ENCODE results near the gene CPB1.

CPB1 gene

DNA sequence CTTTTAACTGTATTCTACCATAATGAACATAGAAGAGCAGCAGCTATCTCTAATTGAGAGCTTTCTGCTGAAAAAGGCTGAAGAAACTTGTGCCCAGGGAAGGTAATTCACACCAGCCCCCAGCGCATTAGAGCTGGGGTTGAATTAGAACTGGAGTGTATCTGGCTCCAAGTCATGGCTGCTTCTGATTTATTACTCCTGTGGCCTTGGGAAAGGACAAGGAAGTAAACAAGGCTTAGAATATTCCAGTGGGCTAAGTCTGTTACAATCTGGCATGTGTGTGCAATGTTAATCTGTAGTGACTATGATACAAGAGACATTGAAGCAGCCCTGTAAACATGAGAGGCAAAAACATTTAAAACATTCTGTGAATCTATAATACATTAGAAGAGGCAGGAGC, 55.6 kb downstream of the CPB1 start:
- no peak for DNase-seq (ENCODE audit: low read depth in 2 of 2)

DNA sequence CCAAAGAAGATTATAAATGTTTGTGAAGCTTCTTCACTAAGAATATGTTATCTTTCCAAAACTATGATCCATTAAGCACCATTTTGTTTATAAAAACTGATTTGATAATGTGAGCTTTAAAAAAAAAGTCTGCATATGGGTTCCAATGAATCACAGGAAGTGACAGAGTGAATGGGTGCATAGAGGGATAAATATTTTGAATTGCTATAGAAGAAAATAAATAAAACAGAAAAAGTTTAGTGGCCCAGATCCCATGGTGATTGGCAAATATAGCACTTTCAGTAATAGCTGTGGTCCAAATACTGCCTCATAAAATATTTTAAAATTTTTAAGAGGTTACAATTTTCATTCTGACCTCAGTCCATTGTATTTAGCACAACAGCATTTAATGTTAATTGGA, 56.6 kb downstream of the CPB1 start:
- DNase-seq (ENCODE audit: low read depth in 2 of 2) = no peak

DNA sequence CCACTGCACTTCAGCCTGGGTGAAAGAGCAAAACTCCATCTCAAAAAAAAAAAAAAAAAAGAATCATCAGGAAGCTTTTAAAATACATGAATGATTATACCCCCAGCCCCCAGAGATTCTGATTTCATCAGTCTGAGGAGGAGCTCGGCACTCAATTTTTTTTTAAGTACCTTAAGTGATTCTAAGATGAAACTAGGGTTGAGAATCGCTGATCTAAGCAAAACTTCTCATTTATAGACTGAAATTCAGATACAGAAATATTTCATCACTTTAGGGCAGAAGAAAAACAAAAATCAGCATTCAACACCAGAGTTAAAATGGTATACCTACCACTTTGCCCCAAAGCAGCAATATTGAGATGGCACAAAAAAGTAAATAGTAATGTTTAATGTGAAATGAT, 62.2 kb downstream of the CPB1 start:
- DNase-seq (ENCODE audit: low read depth in 2 of 2) = no peak

DNA sequence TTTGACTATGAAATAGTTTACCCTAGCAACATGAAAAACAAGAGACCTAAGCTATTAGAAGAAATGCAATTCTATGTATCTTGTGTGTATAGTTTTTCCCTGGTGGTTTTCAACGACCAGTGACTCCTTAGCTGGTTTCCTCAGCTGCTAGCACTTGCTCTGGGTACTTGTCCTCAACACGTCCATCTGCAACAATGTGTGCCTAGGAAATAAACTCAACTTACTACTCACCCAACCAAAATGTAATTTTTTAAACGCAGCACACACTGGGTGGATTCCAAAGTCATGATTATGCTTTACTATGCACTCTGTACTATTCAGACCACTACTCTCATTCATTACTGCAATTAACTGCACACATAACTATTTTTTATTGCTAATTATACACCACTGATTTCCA, 68.5 kb downstream of the CPB1 start:
- DNase-seq (ENCODE audit: low read depth in 2 of 2) = no peak

DNA sequence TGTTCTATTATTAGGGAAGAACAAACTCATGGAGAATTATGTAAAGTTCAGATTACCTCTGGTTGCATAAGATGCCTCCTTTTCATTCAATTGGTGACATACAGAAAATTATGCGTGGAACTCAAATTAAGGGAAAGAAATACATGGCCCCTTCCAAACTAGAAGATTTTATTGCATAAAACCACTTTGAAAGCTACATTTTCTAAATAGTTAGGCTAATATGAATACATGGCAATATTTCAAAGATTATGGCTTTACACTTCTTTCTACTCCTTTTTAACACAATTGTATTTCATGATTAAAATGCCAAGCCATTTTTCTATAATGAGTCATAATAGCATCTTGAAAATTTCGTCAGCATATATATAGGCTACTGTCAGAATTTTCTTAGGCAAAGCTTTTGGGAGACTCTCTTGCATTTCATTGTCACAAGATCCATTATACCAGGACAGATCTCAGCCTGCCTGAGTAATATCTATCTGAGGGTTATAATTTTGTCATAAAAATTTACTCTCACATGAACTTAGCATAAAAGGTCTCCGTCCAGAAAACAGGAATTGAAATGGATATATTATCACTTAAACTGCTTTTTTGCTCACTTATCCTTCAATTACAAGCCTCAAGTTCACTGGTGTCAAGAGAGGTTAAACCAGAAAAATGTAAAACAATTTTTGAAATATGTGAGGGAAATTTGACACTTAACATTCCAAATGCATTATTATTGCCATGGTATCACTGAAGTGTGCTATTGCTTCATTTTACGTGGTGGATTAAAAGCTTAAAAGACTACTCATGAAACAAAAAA, 74.6 kb downstream of the CPB1 start:
- no peak for DNase-seq (ENCODE audit: low read depth in 2 of 2)

DNA sequence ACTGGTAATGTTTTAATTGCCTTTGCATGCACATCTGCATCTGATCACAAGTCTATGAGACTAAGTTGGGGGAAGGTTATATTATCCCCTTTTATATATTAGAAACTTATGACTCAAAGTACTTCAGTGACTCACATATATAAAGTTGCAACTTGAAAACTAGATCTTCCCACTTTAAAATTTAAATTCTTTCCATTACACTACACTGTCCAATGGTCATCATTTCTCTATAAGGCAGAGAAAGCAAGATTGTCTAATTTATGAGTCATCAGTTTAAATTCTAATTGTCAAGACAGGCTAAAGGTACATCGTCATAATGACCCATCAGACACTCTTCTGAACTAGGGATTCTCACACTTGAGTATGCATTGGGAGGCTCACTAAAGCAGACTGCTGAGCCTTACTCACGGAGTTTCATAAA, 75.4 kb downstream of the CPB1 start:
- DNase-seq (ENCODE audit: low read depth in 2 of 2) = no peak

DNA sequence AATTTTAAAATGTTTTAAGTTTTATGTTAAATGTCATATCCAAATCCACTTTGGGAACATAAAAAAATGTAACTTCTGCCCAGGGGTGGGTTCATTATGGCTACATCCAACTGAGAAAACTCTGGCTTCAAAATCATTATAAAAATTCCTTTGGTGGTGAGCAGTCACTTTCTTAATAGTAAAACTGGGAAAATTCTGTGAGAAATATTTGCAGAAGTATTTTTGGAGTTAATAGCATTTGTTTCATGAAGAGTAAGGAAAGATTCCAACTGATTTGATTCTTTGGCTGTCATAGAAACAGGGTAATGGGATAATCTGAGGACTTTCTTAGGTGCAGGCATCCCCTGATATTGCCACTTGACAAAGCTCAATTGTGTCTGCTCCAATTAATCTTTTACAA, 76.3 kb downstream of the CPB1 start:
- DNase-seq (ENCODE audit: low read depth in 2 of 2) = no peak

DNA sequence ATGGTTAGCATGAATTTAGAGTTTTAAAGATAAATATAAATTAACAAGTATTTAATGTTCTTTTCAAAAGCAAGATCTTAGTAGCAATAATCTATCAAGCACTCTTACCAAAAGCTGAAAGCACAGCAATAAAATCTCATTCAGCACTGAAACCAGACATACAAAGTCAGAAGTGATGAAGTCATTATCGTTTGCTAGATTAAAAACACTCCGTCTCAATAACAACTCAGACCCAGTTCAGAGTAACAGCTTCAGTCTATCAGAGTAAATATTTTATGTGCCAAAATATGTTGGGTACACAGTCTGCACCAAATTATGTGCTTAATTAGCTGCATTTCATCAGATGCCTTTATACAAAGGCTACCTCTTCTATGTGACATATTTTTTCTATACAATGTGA, 79.1 kb downstream of the CPB1 start:
- DNase-seq (ENCODE audit: low read depth in 2 of 2) = no peak

Data from stimulated activated CD4-positive, alpha-beta T cell treated with anti-CD3 and anti-CD28 coated beads, Interleukin-4, amount 100 ng/mL, for 48 hours (primary cell).